Gastroesophageal sphincter (tissue), 3 donors: ENCODE data around the gene KCNIP4.

Experiments used
- CTCF ChIP-seq, 4 experiments: fragments of 200-600 bp in 2 of 4; fragments of 450-650 bp in 2 of 4; sonication (generic) in 1 of 4; IDR thresholded peaks; one replicate each; pipeline ENCODE4 v1.5.1; 2017 to 2019; ENCODE audit warnings: antibody characterized with exemption in 4 of 4, mild to moderate bottlenecking in 2 of 4, moderate library complexity in 2 of 4
- EP300 ChIP-seq: sonication (generic); formaldehyde crosslinking; IDR thresholded peaks from one replicate; pipeline ENCODE4 v1.6.1; 2017; ENCODE audit warnings: antibody characterized with exemption, mild to moderate bottlenecking

- TF ChIP-seq CTCF (IDR thresholded peaks at IDR 0.05) (no peak), EP300 (no peak)
Measured at GRCh38 chr4:21155367-21155766, 793.2 kb downstream of the KCNIP4 start.
